H9 (cell line): Measurements from ENCODE around the gene COL8A2. TPM values are rescaled to one million over a fixed set of nuclear protein-coding genes. Genes with fewer than 3 reads are reported as not detected.

ENCODE experiments used
- DNase-seq: peaks from one replicate; pipeline ENCODE4 v3.0.0-alpha.2; 2017
- H2AFZ ChIP-seq: one replicate; pipeline ENCODE4 v1.6.1; 2013; ENCODE audit warnings: mild to moderate bottlenecking, low read length, control low read depth, moderate library complexity
- H2AK5ac ChIP-seq: 2 replicates; pipeline ENCODE4 v1.6.1; 2013; ENCODE audit warnings: low read length, control low read depth, mixed read lengths; ENCODE audit not compliant: insufficient read length
- H2BK120ac ChIP-seq: one replicate; pipeline ENCODE4 v1.6.1; 2013; ENCODE audit warnings: low read depth, mild to moderate bottlenecking, low read length, control low read depth, inconsistent platforms; ENCODE audit not compliant: poor library complexity, severe bottlenecking
- H2BK12ac ChIP-seq: 2 replicates; pipeline ENCODE4 v1.6.1; 2013; ENCODE audit warnings: low read length, control low read depth, mixed read lengths, low read depth; ENCODE audit not compliant: insufficient read length
- H2BK15ac ChIP-seq: 2 replicates; pipeline ENCODE4 v1.6.1; 2013; ENCODE audit warnings: low read depth, low read length, control low read depth
- H2BK20ac ChIP-seq: one replicate; pipeline ENCODE4 v1.6.1; 2013; ENCODE audit warnings: low read depth, mild to moderate bottlenecking, low read length, control low read depth, inconsistent platforms; ENCODE audit not compliant: poor library complexity, severe bottlenecking
- H2BK5ac ChIP-seq: 2 replicates; pipeline ENCODE4 v1.6.1; 2013; ENCODE audit warnings: low read length, control low read depth, mixed read lengths; ENCODE audit not compliant: insufficient read length
- H3K14ac ChIP-seq: 2 replicates; pipeline ENCODE4 v1.6.1; 2013; ENCODE audit warnings: low read length, control low read depth; ENCODE audit not compliant: insufficient read depth
- H3K18ac ChIP-seq: 2 replicates; pipeline ENCODE4 v1.6.1; 2013; ENCODE audit warnings: low read depth, mild to moderate bottlenecking, mixed read lengths, low read length, control low read depth; ENCODE audit not compliant: insufficient read length
- H3K23ac ChIP-seq: 2 replicates; pipeline ENCODE4 v1.6.1; 2013; ENCODE audit warnings: low read length, control low read depth, mixed read lengths, low read depth; ENCODE audit not compliant: insufficient read length
- H3K23me2 ChIP-seq: 2 replicates; pipeline ENCODE4 v1.6.1; 2013; ENCODE audit warnings: low read depth, mild to moderate bottlenecking, mixed read lengths, low read length, control low read depth; ENCODE audit not compliant: insufficient read length, poor library complexity, severe bottlenecking
- H3K27ac ChIP-seq: 2 replicates; pipeline ENCODE4 v1.5.1; 2013; ENCODE audit warnings: low read length, control low read depth, mixed read lengths, low read depth; ENCODE audit not compliant: insufficient read length
- H3K27me3 ChIP-seq: 2 replicates; pipeline ENCODE4 v1.6.1; 2013; ENCODE audit warnings: low read length, control low read depth, inconsistent platforms; ENCODE audit not compliant: insufficient read depth
- H3K4ac ChIP-seq: 2 replicates; pipeline ENCODE4 v1.6.1; 2013; ENCODE audit warnings: low read depth, mild to moderate bottlenecking, control low read depth, inconsistent platforms, low read length, moderate library complexity
- H3K4me1 ChIP-seq: 2 replicates; pipeline ENCODE4 v1.6.1; 2013; ENCODE audit warnings: low read length, control low read depth, inconsistent platforms; ENCODE audit not compliant: insufficient read depth
- H3K4me2 ChIP-seq: 2 replicates; pipeline ENCODE4 v1.6.1; 2013; ENCODE audit warnings: low read length, control low read depth, mixed read lengths; ENCODE audit not compliant: insufficient read length, insufficient read depth
- H3K56ac ChIP-seq: 2 replicates; pipeline ENCODE4 v1.6.1; 2013; ENCODE audit warnings: low read depth, mild to moderate bottlenecking, mixed read lengths, low read length, control low read depth; ENCODE audit not compliant: insufficient read length
- H3K79me1 ChIP-seq: 2 replicates; pipeline ENCODE4 v1.6.1; 2013; ENCODE audit warnings: low read depth, mild to moderate bottlenecking, moderate library complexity, low read length, control low read depth, inconsistent platforms; ENCODE audit not compliant: insufficient read depth, poor library complexity, severe bottlenecking
- H3K79me2 ChIP-seq: 2 replicates; pipeline ENCODE4 v1.6.1; 2013; ENCODE audit warnings: low read length, control low read depth, inconsistent platforms; ENCODE audit not compliant: insufficient read depth
- H3K9ac ChIP-seq: 2 replicates; pipeline ENCODE4 v1.6.1; 2013; ENCODE audit warnings: low read length, control low read depth, mixed read lengths; ENCODE audit not compliant: insufficient read length; ENCODE audit errors: extremely low read depth
- H3K9me3 ChIP-seq: one replicate; pipeline ENCODE4 v1.6.1; 2013; ENCODE audit warnings: low read depth, low read length, inconsistent platforms; ENCODE audit not compliant: control insufficient read depth
- H3T11ph ChIP-seq: one replicate; pipeline ENCODE4 v1.6.1; 2013; ENCODE audit warnings: mild to moderate bottlenecking, low read length, control low read depth, inconsistent platforms
- H4K20me1 ChIP-seq: one replicate; pipeline ENCODE4 v1.6.1; 2013; ENCODE audit not compliant: control insufficient read depth, insufficient read length, insufficient read depth
- H4K5ac ChIP-seq: 2 replicates; pipeline ENCODE4 v1.6.1; 2013; ENCODE audit warnings: low read depth, mild to moderate bottlenecking, mixed read lengths, low read length, control low read depth; ENCODE audit not compliant: insufficient read length
- H4K8ac ChIP-seq: replicated peaks from 2 replicates; pipeline ENCODE4 v1.6.1; 2013; ENCODE audit warnings: low read length, control low read depth, mixed read lengths, low read depth; ENCODE audit not compliant: insufficient read length
- H4K91ac ChIP-seq: 2 replicates; pipeline ENCODE4 v1.6.1; 2013; ENCODE audit warnings: low read depth, mild to moderate bottlenecking, moderate library complexity, mixed read lengths, low read length, control low read depth; ENCODE audit not compliant: insufficient read length
- H3K27ac Mint-ChIP-seq, 3 experiments: 2 replicates in 2 of 3; 3 replicates in 1 of 3; pipeline ENCODE4 v1.8.0; 2020 to 2021; ENCODE audit warnings: mixed read lengths in 3 of 3, mild to moderate bottlenecking in 1 of 3, moderate library complexity in 1 of 3
- H3K27me3 Mint-ChIP-seq: 2 replicates; pipeline ENCODE4 v1.8.0; 2021; ENCODE audit warnings: low read depth, mild to moderate bottlenecking, moderate library complexity, mixed read lengths
- H3K36me3 Mint-ChIP-seq, 3 experiments: 2 replicates in 2 of 3; 3 replicates in 1 of 3; pipeline ENCODE4 v1.8.0; 2020 to 2021; ENCODE audit warnings: low read depth in 3 of 3, mixed read lengths in 3 of 3; ENCODE audit not compliant: insufficient read depth in 1 of 3
- H3K4me1 Mint-ChIP-seq, 2 experiments: 2 replicates each; pipeline ENCODE4 v1.8.0; 2020; ENCODE audit warnings: mixed read lengths in 2 of 2
- H3K4me3 Mint-ChIP-seq, 2 experiments: 2 replicates in 1 of 2; 3 replicates in 1 of 2; pipeline ENCODE4 v1.8.0; 2020 to 2021; ENCODE audit warnings: mild to moderate bottlenecking in 2 of 2, mixed read lengths in 2 of 2, moderate library complexity in 1 of 2
- H3K9me3 Mint-ChIP-seq, 2 experiments: 2 replicates in 1 of 2; 3 replicates in 1 of 2; pipeline ENCODE4 v1.8.0; 2020; ENCODE audit warnings: mild to moderate bottlenecking in 2 of 2, mixed read lengths in 2 of 2, moderate library complexity in 1 of 2
- WGBS: extraction: QIAGEN DNeasy Blood & Tissue Kit; methylation state at CpG from one replicate; pipeline ENCODE4 v1.1.7; 2013; ENCODE audit warnings: missing lambda C conversion rate, low lambda C conversion rate, mixed read lengths; ENCODE audit not compliant: insufficient read length; ENCODE audit errors: extremely low coverage; 5-methylcytosine and 5-hydroxymethylcytosine counted together
- total RNA-seq: library from RNA; stranded (reverse); gene quantifications from 2 replicates; pipeline ENCODE4 v1.2.1, GENCODE V29; 2021
- TF ChIP-seq, protein P1 (sequence below): fragments of 200-600 bp; sonication (generic); conservative IDR thresholded peaks from 3 replicates; pipeline ENCODE4 v1.8.0; 2021; ENCODE audit warnings: antibody characterized with exemption, mild to moderate bottlenecking

COL8A2 gene
- total RNA-seq, 1 experiment from 2014 or later = 1.5 TPM

DNA sequence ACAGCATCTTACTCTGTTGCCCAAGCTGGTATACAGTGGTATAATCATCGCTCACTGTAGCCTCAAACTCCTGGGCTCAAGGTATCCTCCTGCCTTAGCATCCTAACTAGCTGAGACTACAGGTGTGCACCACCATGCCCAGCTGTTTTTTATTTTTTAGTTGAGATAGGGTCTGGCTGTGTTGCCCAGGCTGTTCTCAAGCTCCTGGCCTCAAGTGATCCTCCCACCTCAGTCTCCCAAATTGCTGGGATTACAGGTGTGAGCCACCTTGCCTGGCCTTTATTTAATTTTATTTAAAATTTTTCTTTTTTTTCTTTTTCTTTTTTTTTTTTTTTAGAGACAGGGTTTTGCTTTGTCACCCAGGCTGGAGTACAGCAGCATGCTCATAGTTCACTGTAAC lies 40.1 kb upstream of the COL8A2 start:
- H3K79me2 ChIP-seq = peaks cover 2% of the 10 kb centered on the region; the same call in 1 of the 2 replicates
- no peak overlapping the region for H4K8ac ChIP-seq
- WGBS = no CpG with 5 or more reads among the region's 1 CpG
- H2BK20ac ChIP-seq = no peak overlapping the region
- H3K9me3 ChIP-seq = no peaks in the 10 kb centered on the region
- H3K18ac ChIP-seq = no peak overlapping the region
- no peaks in the 10 kb centered on the region for H3K9me3 Mint-ChIP-seq
- no peak overlapping the region for H3K4me3 Mint-ChIP-seq
- no peak overlapping the region for H2BK5ac ChIP-seq
- no peak overlapping the region for H3K9ac ChIP-seq
- H4K5ac ChIP-seq = no peak overlapping the region
- no peaks in the 10 kb centered on the region for H3K23me2 ChIP-seq
- no peak overlapping the region for H2BK120ac ChIP-seq
- peaks cover 14 to 19% of the 10 kb centered on the region in 2 experiments for H3K4me1 Mint-ChIP-seq
- H3K27me3 Mint-ChIP-seq = no peaks in the 10 kb centered on the region
- H3K27me3 ChIP-seq = no peaks in the 10 kb centered on the region
- no peak overlapping the region for H3T11ph ChIP-seq
- H2AK5ac ChIP-seq = no peak overlapping the region
- TF ChIP-seq, protein P1, sequence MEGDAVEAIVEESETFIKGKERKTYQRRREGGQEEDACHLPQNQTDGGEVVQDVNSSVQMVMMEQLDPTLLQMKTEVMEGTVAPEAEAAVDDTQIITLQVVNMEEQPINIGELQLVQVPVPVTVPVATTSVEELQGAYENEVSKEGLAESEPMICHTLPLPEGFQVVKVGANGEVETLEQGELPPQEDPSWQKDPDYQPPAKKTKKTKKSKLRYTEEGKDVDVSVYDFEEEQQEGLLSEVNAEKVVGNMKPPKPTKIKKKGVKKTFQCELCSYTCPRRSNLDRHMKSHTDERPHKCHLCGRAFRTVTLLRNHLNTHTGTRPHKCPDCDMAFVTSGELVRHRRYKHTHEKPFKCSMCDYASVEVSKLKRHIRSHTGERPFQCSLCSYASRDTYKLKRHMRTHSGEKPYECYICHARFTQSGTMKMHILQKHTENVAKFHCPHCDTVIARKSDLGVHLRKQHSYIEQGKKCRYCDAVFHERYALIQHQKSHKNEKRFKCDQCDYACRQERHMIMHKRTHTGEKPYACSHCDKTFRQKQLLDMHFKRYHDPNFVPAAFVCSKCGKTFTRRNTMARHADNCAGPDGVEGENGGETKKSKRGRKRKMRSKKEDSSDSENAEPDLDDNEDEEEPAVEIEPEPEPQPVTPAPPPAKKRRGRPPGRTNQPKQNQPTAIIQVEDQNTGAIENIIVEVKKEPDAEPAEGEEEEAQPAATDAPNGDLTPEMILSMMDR = no peak
- peaks cover 3% of the 10 kb centered on the region for H3K79me1 ChIP-seq
- H4K91ac ChIP-seq = no peak overlapping the region
- no peak overlapping the region for H2BK15ac ChIP-seq
- no peak overlapping the region for H2BK12ac ChIP-seq
- H2AFZ ChIP-seq = no peak overlapping the region
- no peak overlapping the region for H3K23ac ChIP-seq
- no peaks in the 10 kb centered on the region for H3K4me1 ChIP-seq
- no peak overlapping the region for H3K14ac ChIP-seq
- no peak overlapping the region for H3K56ac ChIP-seq
- no peak overlapping the region for H3K4ac ChIP-seq
- H3K27ac ChIP-seq = no peak overlapping the region
- no peak for DNase-seq
- no peaks in the 10 kb centered on the region; a peak in 3 of 7 replicates for H3K36me3 Mint-ChIP-seq
- H3K27ac Mint-ChIP-seq = no peak overlapping the region
- no peaks in the 10 kb centered on the region for H4K20me1 ChIP-seq
- H3K4me2 ChIP-seq = no peak overlapping the region
